Keratinocyte (primary cell): ENCODE measurements around the gene ATP9B. TPM values are rescaled to one million over a fixed set of nuclear protein-coding genes. Genes with fewer than 3 reads are reported as not detected.

Source experiments
- DNase-seq: peaks from one replicate; pipeline ENCODE4 v3.0.0-alpha.2; 2011; ENCODE audit warnings: low read depth, missing footprints, low spot score
- FAIRE-seq: peaks from 2 replicates; lab custom pipeline; 2011; peaks lifted over from hg19 to GRCh38; lab: Jason Lieb, UNC
- H2AFZ ChIP-seq: 2 replicates; pipeline ENCODE4 v1.6.0; 2012; ENCODE audit warnings: low read length, control low read depth, inconsistent platforms; ENCODE audit not compliant: control insufficient read depth
- H3K27ac ChIP-seq: 2 replicates; pipeline ENCODE4 v1.5.1; 2011; ENCODE audit warnings: low read length; ENCODE audit not compliant: control insufficient read depth, insufficient read depth
- H3K27me3 ChIP-seq: 3 replicates; pipeline ENCODE4 v1.6.0; 2011; ENCODE audit warnings: low read length; ENCODE audit not compliant: control insufficient read depth, insufficient read depth; ENCODE audit errors: extremely low read depth
- H3K36me3 ChIP-seq, 2 experiments: 2 replicates in 1 of 2; 3 replicates in 1 of 2; pipeline ENCODE4 v1.5.1; 2011; ENCODE audit warnings: low read length in 2 of 2, mild to moderate bottlenecking in 1 of 2; ENCODE audit not compliant: control insufficient read depth in 2 of 2, insufficient read depth in 2 of 2; ENCODE audit errors: extremely low read depth in 1 of 2
- H3K4me1 ChIP-seq: 3 replicates; pipeline ENCODE4 v1.5.1; 2011; ENCODE audit warnings: low read length; ENCODE audit not compliant: control insufficient read depth, insufficient read depth; ENCODE audit errors: extremely low read depth
- H3K4me2 ChIP-seq: 3 replicates; pipeline ENCODE4 v1.6.0; 2011; ENCODE audit warnings: low read depth, low read length; ENCODE audit not compliant: control insufficient read depth, insufficient read depth; ENCODE audit errors: extremely low read depth
- H3K4me3 ChIP-seq, 3 experiments: fragments of 200-600 bp in 1 of 3; sonication (generic) in 1 of 3; 2 replicates in 2 of 3; 3 replicates in 1 of 3; pipeline ENCODE4 v1.5.1; 2011 to 2016; ENCODE audit warnings: low read length in 3 of 3, mild to moderate bottlenecking in 3 of 3, control low read depth in 2 of 3, inconsistent platforms in 1 of 3, low read depth in 1 of 3, mixed read lengths in 1 of 3, mixed run types in 1 of 3, moderate library complexity in 1 of 3; ENCODE audit not compliant: control insufficient read depth in 2 of 3, insufficient read depth in 2 of 3; ENCODE audit errors: extremely low read depth in 1 of 3
- H3K79me2 ChIP-seq: 2 replicates; pipeline ENCODE4 v1.6.0; 2012; ENCODE audit warnings: low read length; ENCODE audit not compliant: control insufficient read depth, insufficient read depth
- H3K9ac ChIP-seq: 3 replicates; pipeline ENCODE4 v1.6.0; 2011; ENCODE audit warnings: low read length; ENCODE audit not compliant: control insufficient read depth, insufficient read depth; ENCODE audit errors: extremely low read depth
- H3K9me1 ChIP-seq: 3 replicates; pipeline ENCODE4 v1.6.0; 2011; ENCODE audit warnings: low read length; ENCODE audit not compliant: control insufficient read depth, insufficient read depth; ENCODE audit errors: extremely low read depth
- H3K9me3 ChIP-seq: 2 replicates; pipeline ENCODE4 v1.5.1; 2012; ENCODE audit warnings: low read depth, low read length; ENCODE audit not compliant: control insufficient read depth
- H4K20me1 ChIP-seq: 3 replicates; pipeline ENCODE4 v1.6.0; 2011; ENCODE audit warnings: low read length; ENCODE audit not compliant: control insufficient read depth, insufficient read depth; ENCODE audit errors: extremely low read depth
- EZH2 ChIP-seq: IDR thresholded peaks from one replicate; pipeline ENCODE4 v1.6.1; 2012; ENCODE audit warnings: inconsistent platforms, mild to moderate bottlenecking, low read length, moderate library complexity
- dilution Hi-C: fragments of 300-500 bp; cut with MboI; formaldehyde crosslinking; loops from one replicate; pipeline ENCODE4 v1.7.0; 2020; ENCODE audit warnings: low sequenced_read_pairs; ENCODE audit not compliant: extremely low pct_ligation_motif_present
- polyA plus RNA-seq, 5 experiments: library from polyadenylated mRNA; depleted of rRNA in 3 of 5; stranded (reverse) in 3 of 5; stranded (forward) in 1 of 5; unstranded in 1 of 5; fragments of >200 nt; gene quantifications; 1 replicate in 1 of 5; 2 replicates in 3 of 5; 3 replicates in 1 of 5; pipeline versions ENCODE4 v1.2.1 to v1.2.3, GENCODE V29; 2011 to 2012; ENCODE audit warnings: missing spikeins in 2 of 5, low read depth in 1 of 5, low replicate concordance in 1 of 5
- TF ChIP-seq, protein P1 (sequence below), 3 experiments: IDR thresholded peaks in 1 of 3; conservative IDR thresholded peaks in 1 of 3; optimal IDR thresholded peaks in 1 of 3; 2 replicates in 2 of 3; 3 replicates in 1 of 3; pipeline versions ENCODE3 to v1.5.1; 2011; ENCODE audit warnings: low read length in 3 of 3, mild to moderate bottlenecking in 3 of 3, moderate library complexity in 2 of 3, control low read depth in 1 of 3, inconsistent platforms in 1 of 3; ENCODE audit not compliant: insufficient read depth in 2 of 3; ENCODE audit errors: extremely low read depth in 1 of 3

Gene ATP9B
- polyA plus RNA-seq, 1 donor (not counting 4 experiments of a cell fraction or from before 2014, with no cell fraction given), result 16.1 TPM

DNA sequence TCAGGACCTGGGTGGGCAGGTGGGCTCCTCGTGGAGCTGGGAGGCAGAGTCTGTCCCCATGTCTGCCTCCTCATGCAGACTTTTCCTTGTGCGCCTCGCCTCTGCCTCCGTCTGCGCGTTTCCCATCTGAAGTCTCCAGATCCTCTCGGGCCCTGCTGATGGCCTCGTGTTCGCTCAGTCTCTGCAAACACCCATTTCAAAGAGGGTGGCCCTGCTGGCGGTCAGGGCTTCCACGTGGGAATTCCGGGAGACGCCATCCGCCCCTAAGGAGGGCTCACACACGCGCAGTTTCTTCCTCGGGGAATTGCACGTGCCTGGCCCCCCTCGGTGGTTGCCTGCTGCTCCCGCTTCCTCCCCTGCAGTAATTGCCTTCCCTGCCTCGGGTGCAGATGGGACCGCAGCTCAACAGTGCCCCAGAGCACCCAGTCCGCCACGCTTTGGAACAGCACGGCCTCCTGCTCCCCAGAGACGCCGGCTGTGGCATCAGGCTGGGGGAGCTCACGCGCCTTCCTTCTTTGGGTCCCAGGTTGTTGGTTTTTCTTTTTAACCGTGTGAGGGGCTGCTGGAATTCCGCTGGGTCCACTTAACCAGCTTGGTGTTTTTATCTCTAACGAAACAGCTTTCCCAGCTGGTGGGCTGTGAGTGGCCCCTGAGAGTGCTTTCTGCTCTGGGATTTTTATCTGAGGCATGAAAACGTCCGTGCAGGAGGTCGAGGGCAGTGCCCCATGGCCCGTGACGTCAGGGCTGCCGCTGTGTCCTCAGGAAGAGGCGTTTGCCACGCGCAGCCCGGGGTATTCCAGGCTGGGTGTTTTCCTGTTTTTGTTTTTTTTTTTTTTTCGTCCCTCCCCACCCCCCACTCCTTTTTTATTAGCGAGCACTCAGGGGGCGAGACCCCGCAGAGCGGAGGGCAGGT is 342.7 kb downstream of the ATP9B start:
- H3K27ac ChIP-seq, result no peak overlapping the region
- no peaks in the 10 kb centered on the region for H3K9me3 ChIP-seq
- no peaks in the 10 kb centered on the region for H3K27me3 ChIP-seq
- dilution Hi-C loops, result no loop called here
- no peak overlapping the region for H3K4me3 ChIP-seq
- DNase-seq, result no peak
- H3K79me2 ChIP-seq, result no peaks in the 10 kb centered on the region
- TF ChIP-seq, protein P1, sequence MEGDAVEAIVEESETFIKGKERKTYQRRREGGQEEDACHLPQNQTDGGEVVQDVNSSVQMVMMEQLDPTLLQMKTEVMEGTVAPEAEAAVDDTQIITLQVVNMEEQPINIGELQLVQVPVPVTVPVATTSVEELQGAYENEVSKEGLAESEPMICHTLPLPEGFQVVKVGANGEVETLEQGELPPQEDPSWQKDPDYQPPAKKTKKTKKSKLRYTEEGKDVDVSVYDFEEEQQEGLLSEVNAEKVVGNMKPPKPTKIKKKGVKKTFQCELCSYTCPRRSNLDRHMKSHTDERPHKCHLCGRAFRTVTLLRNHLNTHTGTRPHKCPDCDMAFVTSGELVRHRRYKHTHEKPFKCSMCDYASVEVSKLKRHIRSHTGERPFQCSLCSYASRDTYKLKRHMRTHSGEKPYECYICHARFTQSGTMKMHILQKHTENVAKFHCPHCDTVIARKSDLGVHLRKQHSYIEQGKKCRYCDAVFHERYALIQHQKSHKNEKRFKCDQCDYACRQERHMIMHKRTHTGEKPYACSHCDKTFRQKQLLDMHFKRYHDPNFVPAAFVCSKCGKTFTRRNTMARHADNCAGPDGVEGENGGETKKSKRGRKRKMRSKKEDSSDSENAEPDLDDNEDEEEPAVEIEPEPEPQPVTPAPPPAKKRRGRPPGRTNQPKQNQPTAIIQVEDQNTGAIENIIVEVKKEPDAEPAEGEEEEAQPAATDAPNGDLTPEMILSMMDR (optimal IDR thresholded peaks at IDR 0.05 in 1 of 3, IDR thresholded peaks at IDR 0.05 in 1 of 3, conservative IDR thresholded peaks at IDR 0.05 in 1 of 3; ENCODE audit: extremely low read depth in 1 of 3, insufficient read depth in 2 of 3, low read length in 3 of 3), result no peak
- TF ChIP-seq EZH2, result no peak
- H4K20me1 ChIP-seq, result no peaks in the 10 kb centered on the region
- no peaks in the 10 kb centered on the region for H3K4me1 ChIP-seq
- no peak for FAIRE-seq
- H3K9ac ChIP-seq, result no peak overlapping the region
- H3K36me3 ChIP-seq, result no peaks in the 10 kb centered on the region
- no peaks in the 10 kb centered on the region for H3K9me1 ChIP-seq
- H3K4me2 ChIP-seq, result no peak overlapping the region
- no peak overlapping the region for H2AFZ ChIP-seq

DNA sequence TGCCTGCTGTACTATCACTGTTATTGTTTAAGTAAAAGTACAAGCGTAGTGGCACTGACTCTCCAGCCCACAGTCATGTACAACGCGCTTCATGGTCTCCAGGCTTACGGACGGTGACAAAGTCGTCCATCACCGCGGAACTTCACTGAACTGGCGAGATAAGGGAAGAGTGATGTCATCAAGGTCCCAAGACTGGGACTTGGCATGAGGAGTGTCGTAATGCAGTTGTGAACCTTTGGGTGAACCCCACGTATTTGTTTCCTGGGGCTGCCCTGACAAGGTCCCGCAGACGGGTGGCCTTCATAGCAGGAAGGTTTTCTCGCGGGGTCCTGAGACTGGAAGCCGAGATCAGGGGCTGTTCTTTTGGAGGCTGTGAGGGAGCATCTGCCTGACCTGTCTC is 343.8 kb downstream of the ATP9B start:
- no peaks in the 10 kb centered on the region for H3K79me2 ChIP-seq
- no peaks in the 10 kb centered on the region for H3K9me3 ChIP-seq
- no peak overlapping the region for H3K4me3 ChIP-seq
- no peaks in the 10 kb centered on the region for H3K27me3 ChIP-seq
- no peaks in the 10 kb centered on the region for H3K36me3 ChIP-seq
- no peaks in the 10 kb centered on the region for H3K9me1 ChIP-seq
- dilution Hi-C loops, result no loop called here
- no peak overlapping the region for H3K27ac ChIP-seq
- no peaks in the 10 kb centered on the region for H3K4me1 ChIP-seq
- DNase-seq, result no peak
- TF ChIP-seq, protein P1 (optimal IDR thresholded peaks at IDR 0.05 in 1 of 3, IDR thresholded peaks at IDR 0.05 in 1 of 3, conservative IDR thresholded peaks at IDR 0.05 in 1 of 3; ENCODE audit: extremely low read depth in 1 of 3, insufficient read depth in 2 of 3, low read length in 3 of 3), result no peak
- TF ChIP-seq EZH2, result no peak
- no peak for FAIRE-seq
- H3K9ac ChIP-seq, result no peak overlapping the region
- H2AFZ ChIP-seq, result no peak overlapping the region
- no peaks in the 10 kb centered on the region for H4K20me1 ChIP-seq
- H3K4me2 ChIP-seq, result no peak overlapping the region
